Endothelial cell of umbilical vein (primary cell): Measurements from ENCODE around the gene TXNRD2. TPM values are rescaled to one million over a fixed set of nuclear protein-coding genes. Genes with fewer than 3 reads are reported as not detected.

ENCODE experiments used
- BruUV-seq: library from RNA; stranded (reverse); fragments of 400-500 nt; replicated peaks from 2 replicates; lab custom pipeline; 2021; lab: Mats Ljungman, UMichigan
- CTCF ChIA-PET: fragments of 300-600, 350-600 bp; sonication (Branson Sonifier 250); formaldehyde crosslinking; loops from one replicate; lab custom pipeline; 2021; ENCODE audit warnings: antibody characterized with exemption, inconsistent platforms; lab: Charles Lee
- POLR2A ChIA-PET: fragments of 300-600, 350-600 bp; sonication (Branson Sonifier 250); formaldehyde crosslinking; loops from one replicate; lab custom pipeline; 2021; ENCODE audit warnings: antibody characterized with exemption, inconsistent platforms; lab: Charles Lee
- DNase-seq: peaks from one replicate; pipeline ENCODE4 v3.0.0-alpha.2; 2011; ENCODE audit warnings: low read depth, low spot score
- FAIRE-seq: peaks from 2 replicates; lab custom pipeline; 2011; peaks lifted over from hg19 to GRCh38; lab: Jason Lieb, UNC
- H2AFZ ChIP-seq: 2 replicates; pipeline ENCODE4 v1.6.0; 2012; ENCODE audit warnings: low read depth, low read length, control low read depth, inconsistent platforms
- H3K27ac ChIP-seq: 2 replicates; pipeline ENCODE4 v1.5.1; 2011; ENCODE audit warnings: low read depth, mild to moderate bottlenecking, control low read depth, low read length, moderate library complexity; ENCODE audit not compliant: insufficient read depth
- H3K27me3 ChIP-seq, 2 experiments: 2 replicates each; pipeline versions ENCODE4 v1.6.0 to v1.6.1; 2011; ENCODE audit warnings: low read length in 2 of 2, mixed read lengths in 1 of 2; ENCODE audit not compliant: control insufficient read depth in 2 of 2, insufficient read depth in 2 of 2
- H3K36me3 ChIP-seq, 2 experiments: 2 replicates in 1 of 2; 3 replicates in 1 of 2; pipeline ENCODE4 v1.5.1; 2011; ENCODE audit warnings: low read length in 2 of 2, mild to moderate bottlenecking in 1 of 2, moderate library complexity in 1 of 2; ENCODE audit not compliant: control insufficient read depth in 2 of 2, insufficient read depth in 2 of 2; ENCODE audit errors: extremely low read depth in 1 of 2
- H3K4me1 ChIP-seq: 3 replicates; pipeline ENCODE4 v1.5.1; 2011; ENCODE audit warnings: mild to moderate bottlenecking, low read length; ENCODE audit not compliant: control insufficient read depth, insufficient read depth; ENCODE audit errors: extremely low read depth
- H3K4me2 ChIP-seq: 2 replicates; pipeline ENCODE4 v1.6.1; 2011; ENCODE audit warnings: low read length, control low read depth, mixed read lengths; ENCODE audit not compliant: insufficient read depth
- H3K4me3 ChIP-seq, 3 experiments: fragments of 200-600 bp in 1 of 3; sonication (generic), shearing (Covaris generic) in 1 of 3; replicated peaks in 1 of 3; 2 replicates each; pipeline ENCODE4 v1.5.1; 2011 to 2016; ENCODE audit warnings: control low read depth in 3 of 3, low read length in 3 of 3, mild to moderate bottlenecking in 2 of 3, inconsistent platforms in 1 of 3, low read depth in 1 of 3, moderate library complexity in 1 of 3; ENCODE audit not compliant: insufficient read depth in 1 of 3
- H3K79me2 ChIP-seq: 2 replicates; pipeline ENCODE4 v1.6.0; 2012; ENCODE audit warnings: low read length, inconsistent platforms; ENCODE audit not compliant: control insufficient read depth, insufficient read depth
- H3K9ac ChIP-seq: replicated peaks from 2 replicates; pipeline ENCODE3; 2011; ENCODE audit warnings: low read length, control low read depth; ENCODE audit not compliant: insufficient read depth; ENCODE audit errors: extremely low read depth
- H3K9me1 ChIP-seq: replicated peaks from 3 replicates; pipeline ENCODE4 v1.6.0; 2011; ENCODE audit warnings: mild to moderate bottlenecking, low read length; ENCODE audit not compliant: control insufficient read depth, insufficient read depth; ENCODE audit errors: extremely low read depth
- H3K9me3 ChIP-seq: replicated peaks from 2 replicates; pipeline ENCODE4 v1.5.1; 2012; ENCODE audit warnings: low read length, inconsistent platforms; ENCODE audit not compliant: control insufficient read depth, insufficient read depth
- H4K20me1 ChIP-seq: replicated peaks from 2 replicates; pipeline ENCODE3; 2011; ENCODE audit warnings: mild to moderate bottlenecking, low read length; ENCODE audit not compliant: control insufficient read depth, insufficient read depth; ENCODE audit errors: extremely low read depth
- GATA2 ChIP-seq: IDR thresholded peaks from 2 replicates; pipeline ENCODE4 v1.7.0; 2011; ENCODE audit warnings: low read depth, mild to moderate bottlenecking, moderate library complexity, mixed read lengths, low read length; ENCODE audit not compliant: insufficient read length, insufficient read depth
- JUN ChIP-seq: IDR thresholded peaks from 2 replicates; pipeline ENCODE4 v1.6.1; 2011; ENCODE audit warnings: borderline replicate concordance, low read depth; ENCODE audit not compliant: insufficient read length, insufficient read depth
- POLR2A ChIP-seq: IDR thresholded peaks from 2 replicates; pipeline ENCODE4 v1.6.1; 2012; ENCODE audit warnings: low read depth, mild to moderate bottlenecking, control low read depth, low read length
- POLR2AphosphoS5 ChIP-seq: IDR thresholded peaks from 2 replicates; pipeline ENCODE4 v1.6.1; 2012; ENCODE audit warnings: low read depth, mild to moderate bottlenecking, control low read depth, low read length, moderate library complexity; ENCODE audit not compliant: insufficient read depth
- dilution Hi-C: fragments of 300-500 bp; cut with MboI; formaldehyde crosslinking; loops from one replicate; pipeline ENCODE4 v1.15.0; 2019; ENCODE audit warnings: low sequenced_read_pairs; ENCODE audit not compliant: extremely low pct_ligation_motif_present
- intact Hi-C: fragments of 100-400 bp; cut with micrococcal nuclease; formaldehyde crosslinking; loops from one replicate; pipeline ENCODE4 v1.10.0; 2022
- polyA plus RNA-seq, 4 experiments: library from polyadenylated mRNA; depleted of rRNA in 3 of 4; stranded (reverse) in 3 of 4; unstranded in 1 of 4; fragments of >200 nt; gene quantifications; 2 replicates each; pipeline versions ENCODE4 v1.2.1 to v1.2.3, GENCODE V29; 2011 to 2012; ENCODE audit warnings: missing spikeins in 1 of 4
- total RNA-seq: library from RNA; stranded (reverse); gene quantifications from 2 replicates; pipeline ENCODE4 v1.2.3, GENCODE V29; 2021
- TF ChIP-seq, protein P1 (sequence below), 2 donors: IDR thresholded peaks; 1 replicate in 1 of 2; 2 replicates in 1 of 2; pipeline ENCODE4 v1.5.1; 2011; ENCODE audit warnings: low read length in 2 of 2, mild to moderate bottlenecking in 2 of 2, moderate library complexity in 2 of 2, control low read depth in 1 of 2, inconsistent platforms in 1 of 2, low read depth in 1 of 2; ENCODE audit not compliant: insufficient read depth in 1 of 2; ENCODE audit errors: extremely low read depth in 1 of 2
- TF ChIP-seq, protein P2 (sequence below): IDR thresholded peaks from 2 replicates; pipeline ENCODE4 v1.6.1; 2011; ENCODE audit not compliant: insufficient read depth, insufficient read length

The TXNRD2 gene
- total and polyA plus RNA-seq, 2 donors (not counting 3 experiments of a cell fraction or from before 2014, with no cell fraction given) = 211 to 440 TPM

DNA sequence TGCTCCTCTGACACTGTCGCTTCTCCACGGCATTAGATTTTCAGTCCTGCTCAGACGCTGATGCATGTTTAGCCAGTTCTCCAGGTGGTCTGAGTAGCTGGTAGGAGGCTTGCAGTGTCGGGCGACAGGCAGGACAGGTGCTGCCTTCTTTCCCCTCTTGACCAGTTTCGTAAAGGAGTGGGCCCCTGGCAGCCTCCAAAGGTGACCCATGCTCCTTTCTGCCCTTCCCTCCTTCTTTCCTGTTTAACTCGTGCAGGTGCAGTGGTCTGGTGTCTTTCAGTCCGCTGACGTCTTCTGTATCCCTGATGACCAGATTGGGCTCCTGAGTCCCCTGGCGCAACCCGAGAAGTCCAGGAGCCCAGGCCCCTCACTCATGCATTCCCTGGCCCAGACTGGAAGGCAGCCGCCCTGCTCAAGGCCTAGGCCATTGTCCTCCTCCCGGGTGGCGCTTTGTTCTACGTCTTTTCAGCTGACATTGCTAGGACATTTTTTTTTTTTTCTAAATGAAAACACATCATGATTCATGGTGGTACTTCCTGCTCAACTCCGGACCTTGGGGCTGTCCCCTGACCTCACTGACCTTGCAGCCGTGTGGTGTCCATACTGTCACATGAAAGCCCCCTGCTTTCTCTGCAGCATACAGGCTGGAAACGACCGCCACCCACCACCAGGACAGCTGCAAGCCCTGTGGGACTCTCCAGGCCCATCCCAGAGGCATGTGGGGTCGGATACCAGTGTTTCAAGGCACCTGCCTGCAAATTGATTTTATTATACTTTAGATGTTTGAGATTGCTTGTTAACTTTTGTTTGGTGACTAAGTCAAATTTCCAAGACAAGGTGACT, 25.5 kb upstream of the TXNRD2 start:
- intact Hi-C loops = no loop called here
- CTCF ChIA-PET = interaction anchor here (1.9 to 12.2 kb wide), 2 partner anchors 46 to 237 kb away, joined by 7 to 304 read pairs; no protein-coding TSS in a partner anchor

GRCh38 chr22:19965771-19966709, 24.4 kb upstream of the TXNRD2 start:
- intact Hi-C loops = no loop called here
- Histone ChIP-seq H3K9ac (no peak overlapping the region), H3K79me2 (no peaks in the 10 kb centered on the region), H2AFZ (no peak overlapping the region), H3K4me2 (no peak overlapping the region), H3K4me3 (no peak overlapping the region), H3K9me3 (no peaks in the 10 kb centered on the region), H4K20me1 (no peaks in the 10 kb centered on the region), H3K27ac (peak overlapping the region; percentile 9), H3K9me1 (no peaks in the 10 kb centered on the region), H3K4me1 (peaks cover 27% of the 10 kb centered on the region), H3K36me3 (peaks cover 5 to 49% of the 10 kb centered on the region in 2 experiments), H3K27me3 (no peaks in the 10 kb centered on the region)
- dilution Hi-C loops = no loop called here
- POLR2A ChIA-PET = no interaction called here
- no TSS peak for BruUV-seq
- no peak for TF ChIP-seq POLR2AphosphoS5
- TF ChIP-seq, protein P1, sequence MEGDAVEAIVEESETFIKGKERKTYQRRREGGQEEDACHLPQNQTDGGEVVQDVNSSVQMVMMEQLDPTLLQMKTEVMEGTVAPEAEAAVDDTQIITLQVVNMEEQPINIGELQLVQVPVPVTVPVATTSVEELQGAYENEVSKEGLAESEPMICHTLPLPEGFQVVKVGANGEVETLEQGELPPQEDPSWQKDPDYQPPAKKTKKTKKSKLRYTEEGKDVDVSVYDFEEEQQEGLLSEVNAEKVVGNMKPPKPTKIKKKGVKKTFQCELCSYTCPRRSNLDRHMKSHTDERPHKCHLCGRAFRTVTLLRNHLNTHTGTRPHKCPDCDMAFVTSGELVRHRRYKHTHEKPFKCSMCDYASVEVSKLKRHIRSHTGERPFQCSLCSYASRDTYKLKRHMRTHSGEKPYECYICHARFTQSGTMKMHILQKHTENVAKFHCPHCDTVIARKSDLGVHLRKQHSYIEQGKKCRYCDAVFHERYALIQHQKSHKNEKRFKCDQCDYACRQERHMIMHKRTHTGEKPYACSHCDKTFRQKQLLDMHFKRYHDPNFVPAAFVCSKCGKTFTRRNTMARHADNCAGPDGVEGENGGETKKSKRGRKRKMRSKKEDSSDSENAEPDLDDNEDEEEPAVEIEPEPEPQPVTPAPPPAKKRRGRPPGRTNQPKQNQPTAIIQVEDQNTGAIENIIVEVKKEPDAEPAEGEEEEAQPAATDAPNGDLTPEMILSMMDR (IDR thresholded peaks at IDR 0.05; ENCODE audit: extremely low read depth in 1 of 2, insufficient read depth in 1 of 2, low read depth in 1 of 2, low read length in 2 of 2) = peak; percentile 41 to 61
- no peak for DNase-seq
- FAIRE-seq = no peak
- CTCF ChIA-PET = interaction anchor here (1.1 to 12.2 kb wide), 3 partner anchors 47 to 236 kb away, joined by 3 to 304 read pairs (median 7); no protein-coding TSS in a partner anchor

More for the DNA sequence above, 25.5 kb upstream of the TXNRD2 start:
- H3K36me3 ChIP-seq = peaks cover 9 to 53% of the 10 kb centered on the region in 2 experiments
- H3K27me3 ChIP-seq = no peaks in the 10 kb centered on the region
- dilution Hi-C loops = no loop called here
- POLR2A ChIA-PET = no interaction called here
- no peaks in the 10 kb centered on the region for H3K9me3 ChIP-seq
- no peaks in the 10 kb centered on the region for H3K79me2 ChIP-seq
- TF ChIP-seq JUN (no peak), GATA2 (no peak), POLR2A (no peak), POLR2AphosphoS5 (peak; percentile 10)
- TF ChIP-seq, protein P2, sequence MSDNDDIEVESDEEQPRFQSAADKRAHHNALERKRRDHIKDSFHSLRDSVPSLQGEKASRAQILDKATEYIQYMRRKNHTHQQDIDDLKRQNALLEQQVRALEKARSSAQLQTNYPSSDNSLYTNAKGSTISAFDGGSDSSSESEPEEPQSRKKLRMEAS = no peak
- DNase-seq (peak; percentile 31), FAIRE-seq (peak; percentile 88)
- H3K4me1 ChIP-seq = peaks cover 27% of the 10 kb centered on the region
- no peak overlapping the region for H3K9ac ChIP-seq
- H3K4me2 ChIP-seq = no peak overlapping the region
- H3K9me1 ChIP-seq = no peaks in the 10 kb centered on the region
- no peaks in the 10 kb centered on the region for H4K20me1 ChIP-seq
- no peak overlapping the region for H2AFZ ChIP-seq
- no peak overlapping the region for H3K4me3 ChIP-seq
- H3K27ac ChIP-seq = peak overlapping the region; percentile 9
- no TSS peak for BruUV-seq
